ENCODE measurements around the gene KCNT1.

GRCh38 chr9:135796784-135797485, 95.0 kb downstream of the KCNT1 start:
- TF ChIP-seq POLR2AphosphoS5 (IDR thresholded peaks at IDR 0.05; ENCODE audit: low read length) (no peak), MAX (IDR thresholded peaks at IDR 0.05; ENCODE audit: low read depth, low read length) (no peak), RCOR1 (conservative IDR thresholded peaks at IDR 0.05; ENCODE audit: low read depth, low read length) (no peak), CTCF (IDR thresholded peaks at IDR 0.05 in 2 of 3, conservative IDR thresholded peaks at IDR 0.05 in 1 of 3; ENCODE audit: control insufficient read depth in 2 of 3, extremely low read depth in 1 of 3, insufficient read depth in 1 of 3, low read depth in 3 of 3, low read length in 3 of 3) (no peak), HDAC2 (IDR thresholded peaks at IDR 0.05) (no peak), BHLHE40 (IDR thresholded peaks at IDR 0.05; ENCODE audit: borderline replicate concordance in 1 of 2, low read depth in 2 of 2, low read length in 1 of 2) (no peak), JUND (IDR thresholded peaks at IDR 0.05; ENCODE audit: low read depth, low read length) (no peak), LARP7 (IDR thresholded peaks at IDR 0.05) (no peak), CEBPB (IDR thresholded peaks at IDR 0.05; ENCODE audit: borderline replicate concordance in 1 of 2, low read depth in 2 of 2, low read length in 2 of 2) (no peak)

Measured in GM12878 (cell line).